Measurements from ENCODE around the gene NID1. TPM values are rescaled to one million over a fixed set of nuclear protein-coding genes. Genes with fewer than 3 reads are reported as not detected.
"Not testable (repeated sequence)": the region's sequence is repeated elsewhere in the genome, so short reads cannot be mapped to it uniquely, and the experiment has no call there.

NID1 gene
- total RNA-seq, 1 donor from 2014 or later = 32.5 TPM

- Histone ChIP-seq H4K20me1 (ENCODE audit: low read depth) (no peaks in the 10 kb centered on the region), H2AFZ (replicated peaks) (no peak overlapping the region), H3K36me3 (no peaks in the 10 kb centered on the region), H3F3A (ENCODE audit: low read depth) (peaks cover 8% of the 10 kb centered on the region), H3K9ac (no peak overlapping the region), H3K4me2 (no peak overlapping the region), H3K27me3 (no peaks in the 10 kb centered on the region), H3K9me3 (ENCODE audit: low read depth) (no peaks in the 10 kb centered on the region), H3K79me2 (ENCODE audit: low read depth) (no peaks in the 10 kb centered on the region), H3K27ac (no peak overlapping the region), H3K4me1 (peaks cover 6% of the 10 kb centered on the region), H3K4me3 (no peak overlapping the region)
- no peak overlapping the region for H3K4me3 Mint-ChIP-seq
- no peaks in the 10 kb centered on the region for H3K27me3 Mint-ChIP-seq (ENCODE audit: insufficient read depth, low read depth)
- H3K27ac Mint-ChIP-seq = peak overlapping the region; percentile 6
- H3K4me1 Mint-ChIP-seq = peaks cover 15% of the 10 kb centered on the region
- TF ChIP-seq EZH2phosphoT487 (IDR thresholded peaks at IDR 0.05) = no peak
- no peak for TF ChIP-seq EZH2 (IDR thresholded peaks at IDR 0.05)
- TF ChIP-seq CTCF (IDR thresholded peaks at IDR 0.05) = no peak
- DNase-seq (ENCODE audit: low spot score) = no peak
- peaks cover 3% of the 10 kb centered on the region for H3K9me3 Mint-ChIP-seq
- no peaks in the 10 kb centered on the region for H3K36me3 Mint-ChIP-seq
Observed at GRCh38 chr1:235968831-235969230, 96.1 kb downstream of the NID1 start.

GRCh38 chr1:235966134-235966533 lies 98.8 kb downstream of the NID1 start:
- not testable (repeated sequence) for H3K4me2 ChIP-seq; H3K4me3 Mint-ChIP-seq; H3K9me3 ChIP-seq (ENCODE audit: low read depth); DNase-seq (ENCODE audit: low spot score); H3K9me3 Mint-ChIP-seq; H3K27ac ChIP-seq; H3K9ac ChIP-seq; H3K4me1 ChIP-seq; H3K4me1 Mint-ChIP-seq; H3K36me3 Mint-ChIP-seq; H3F3A ChIP-seq (ENCODE audit: low read depth); H3K27me3 Mint-ChIP-seq (ENCODE audit: insufficient read depth, low read depth); H3K79me2 ChIP-seq (ENCODE audit: low read depth); H2AFZ ChIP-seq (replicated peaks); H3K36me3 ChIP-seq; H3K27ac Mint-ChIP-seq; H4K20me1 ChIP-seq (ENCODE audit: low read depth); H3K27me3 ChIP-seq; H3K4me3 ChIP-seq

GRCh38 chr1:235960809-235961208 lies 104.1 kb downstream of the NID1 start:
- Mint-ChIP-seq H3K4me3 (no peak overlapping the region), H3K4me1 (peaks cover 2% of the 10 kb centered on the region), H3K27ac (peak overlapping the region; percentile 58), H3K36me3 (no peaks in the 10 kb centered on the region), H3K27me3 (ENCODE audit: insufficient read depth, low read depth) (peaks cover 4% of the 10 kb centered on the region), H3K9me3 (peaks cover 8% of the 10 kb centered on the region)
- H3K27ac ChIP-seq = no peak overlapping the region
- H3K36me3 ChIP-seq = no peaks in the 10 kb centered on the region
- no peaks in the 10 kb centered on the region for H4K20me1 ChIP-seq (ENCODE audit: low read depth)
- H3F3A ChIP-seq (ENCODE audit: low read depth) = no peaks in the 10 kb centered on the region
- H3K9ac ChIP-seq = no peak overlapping the region
- H3K9me3 ChIP-seq (ENCODE audit: low read depth) = no peaks in the 10 kb centered on the region
- no peak overlapping the region for H3K4me2 ChIP-seq
- H2AFZ ChIP-seq (replicated peaks) = no peak overlapping the region
- H3K4me1 ChIP-seq = no peaks in the 10 kb centered on the region
- DNase-seq (ENCODE audit: low spot score) = no peak
- TF ChIP-seq EZH2 (IDR thresholded peaks at IDR 0.05) = no peak
- no peak for TF ChIP-seq EZH2phosphoT487 (IDR thresholded peaks at IDR 0.05)
- TF ChIP-seq CTCF (IDR thresholded peaks at IDR 0.05) = no peak
- no peak overlapping the region for H3K4me3 ChIP-seq
- H3K27me3 ChIP-seq = no peaks in the 10 kb centered on the region
- no peaks in the 10 kb centered on the region for H3K79me2 ChIP-seq (ENCODE audit: low read depth)

- H3K4me3 Mint-ChIP-seq = no peak overlapping the region
Observed at GRCh38 chr1:235958021-235958420, 106.9 kb downstream of the NID1 start.

More at GRCh38 chr1:235958021-235958420, 106.9 kb downstream of the NID1 start:
- Mint-ChIP-seq H3K27me3 (ENCODE audit: insufficient read depth, low read depth) (peaks cover 4% of the 10 kb centered on the region), H3K4me1 (peaks cover 2% of the 10 kb centered on the region), H3K36me3 (no peaks in the 10 kb centered on the region), H3K27ac (no peak overlapping the region), H3K9me3 (peaks cover 3% of the 10 kb centered on the region)
- Histone ChIP-seq H2AFZ (replicated peaks) (no peak overlapping the region), H3K36me3 (no peaks in the 10 kb centered on the region), H3K4me1 (no peaks in the 10 kb centered on the region), H3K4me3 (no peak overlapping the region), H3K27me3 (no peaks in the 10 kb centered on the region), H3K9ac (no peak overlapping the region), H3K27ac (no peak overlapping the region), H3K4me2 (no peak overlapping the region), H3K9me3 (ENCODE audit: low read depth) (no peaks in the 10 kb centered on the region), H3K79me2 (ENCODE audit: low read depth) (no peaks in the 10 kb centered on the region), H3F3A (ENCODE audit: low read depth) (no peaks in the 10 kb centered on the region), H4K20me1 (ENCODE audit: low read depth) (no peaks in the 10 kb centered on the region)
- TF ChIP-seq CTCF (IDR thresholded peaks at IDR 0.05) (no peak), EZH2 (IDR thresholded peaks at IDR 0.05) (no peak), EZH2phosphoT487 (IDR thresholded peaks at IDR 0.05) (no peak)
- no peak for DNase-seq (ENCODE audit: low spot score)
